IPS-NIHi11 (cell line): ENCODE measurements around the gene PTPRF.
A peak's percentile ranks its signal among the peaks of the same experiment; 100 is the strongest.

ENCODE experiments used
- DNase-seq: peaks from one replicate; pipeline ENCODE4 v3.0.0; 2012; ENCODE audit warnings: mixed read lengths, low spot score

PTPRF gene

DNA sequence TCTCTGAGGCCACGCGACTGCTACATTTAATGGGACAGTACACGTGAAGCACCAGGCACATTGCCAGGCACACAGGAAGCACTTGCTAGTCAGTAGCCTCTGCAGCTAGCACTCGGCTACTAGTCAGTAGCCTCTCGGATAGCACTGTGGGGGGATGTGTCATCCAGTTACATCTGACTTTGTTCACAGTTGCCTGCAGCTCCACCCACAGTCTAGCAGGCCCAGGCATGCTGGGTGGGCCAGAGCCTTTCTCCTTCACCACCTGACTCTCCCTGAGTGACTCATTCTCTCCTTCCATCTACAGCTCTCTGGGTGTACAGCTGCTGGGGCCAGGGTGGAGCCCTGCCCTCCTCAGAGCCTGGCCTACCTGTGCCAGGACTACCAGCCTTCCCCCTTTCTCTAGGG is 51.5 kb downstream of the PTPRF start:
- DNase-seq, result peak; percentile 80

DNA sequence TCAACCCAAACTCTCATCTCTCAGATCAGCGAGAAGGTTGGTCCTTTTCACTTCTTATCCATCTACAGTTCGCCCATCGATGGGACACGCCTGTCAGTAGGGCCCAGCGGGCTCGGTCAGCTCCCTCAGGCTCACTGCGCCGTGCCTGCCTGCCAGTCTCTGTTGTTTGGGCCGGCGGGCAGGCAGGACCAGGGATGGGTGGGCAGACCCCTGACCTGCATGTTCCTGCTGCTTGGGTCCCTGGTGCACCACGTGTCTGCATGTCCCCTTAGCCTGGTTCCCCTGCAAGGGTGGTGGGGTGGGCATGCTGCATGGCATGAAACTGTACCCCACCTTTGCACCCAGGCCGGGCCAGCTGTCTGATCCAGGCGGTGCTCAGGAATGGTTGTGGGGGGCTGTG is 52.4 kb downstream of the PTPRF start:
- no peak for DNase-seq

DNA sequence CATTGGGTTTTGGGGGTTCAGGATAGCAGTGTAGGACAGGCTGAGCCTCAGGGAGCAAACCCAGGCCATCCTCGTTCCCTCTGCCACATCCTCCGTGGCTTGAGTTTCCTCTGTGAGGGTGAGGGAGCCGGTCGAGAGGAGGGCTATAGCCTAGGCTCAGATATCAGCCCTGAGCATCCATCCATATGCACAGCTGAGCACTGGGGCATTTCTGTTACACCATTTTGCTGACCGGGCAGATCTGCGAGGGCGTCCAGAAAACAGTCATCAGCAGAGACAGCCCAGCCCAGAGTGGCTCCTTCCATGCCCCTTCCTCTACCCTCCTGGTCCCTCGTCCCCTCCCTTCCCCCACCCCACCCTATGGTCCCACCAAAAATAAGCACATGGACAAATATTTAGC is 53.5 kb downstream of the PTPRF start:
- DNase-seq, result no peak

DNA sequence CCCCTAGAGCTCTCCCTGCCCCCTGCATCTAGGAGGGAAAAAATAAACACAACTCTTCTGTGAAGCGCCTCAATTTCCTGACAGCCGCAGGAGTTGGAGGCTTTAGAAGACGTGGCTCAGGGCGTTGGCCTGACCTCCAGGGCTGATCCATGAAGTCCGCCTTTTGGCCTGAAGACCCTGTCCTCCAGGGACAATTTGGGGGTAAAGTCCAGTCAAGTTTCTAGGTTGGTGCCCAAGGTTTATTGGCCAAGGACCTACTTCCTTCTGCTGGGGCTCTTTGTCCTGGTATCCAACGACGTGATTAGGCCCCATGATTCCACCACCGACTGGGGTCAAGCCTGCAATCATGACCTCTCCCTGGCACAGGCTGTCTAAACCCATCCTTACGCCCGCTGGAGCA is 54.9 kb downstream of the PTPRF start:
- DNase-seq, result no peak

DNA sequence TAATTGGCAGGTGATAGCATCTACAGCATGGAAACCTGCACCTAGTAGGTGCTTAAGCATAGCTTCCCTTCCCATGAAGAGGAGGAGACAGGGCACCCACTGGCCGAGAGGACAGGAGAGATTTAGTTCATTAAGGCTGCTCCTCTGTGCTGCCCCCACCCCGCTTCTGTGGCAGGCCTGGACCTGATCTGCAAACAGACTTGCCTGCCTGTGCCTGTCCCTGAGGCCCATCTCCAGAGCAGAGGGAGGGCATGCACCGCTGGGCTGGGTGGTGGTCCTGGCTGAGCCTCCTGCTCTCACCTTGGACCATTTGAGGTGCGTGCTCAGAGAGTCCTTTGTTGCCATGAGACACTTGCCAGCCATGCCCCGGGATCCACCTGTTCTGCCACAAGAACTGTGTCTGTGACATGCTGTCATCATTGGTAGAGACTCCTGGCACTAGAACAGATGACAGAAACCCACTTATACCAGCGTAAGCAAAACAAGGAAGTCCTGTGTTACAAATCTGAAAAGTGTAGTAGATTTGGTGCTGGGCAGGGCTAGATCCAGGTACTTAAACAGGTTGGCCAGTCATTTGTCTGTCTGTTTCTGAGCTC is 55.6 kb downstream of the PTPRF start:
- no peak for DNase-seq

DNA sequence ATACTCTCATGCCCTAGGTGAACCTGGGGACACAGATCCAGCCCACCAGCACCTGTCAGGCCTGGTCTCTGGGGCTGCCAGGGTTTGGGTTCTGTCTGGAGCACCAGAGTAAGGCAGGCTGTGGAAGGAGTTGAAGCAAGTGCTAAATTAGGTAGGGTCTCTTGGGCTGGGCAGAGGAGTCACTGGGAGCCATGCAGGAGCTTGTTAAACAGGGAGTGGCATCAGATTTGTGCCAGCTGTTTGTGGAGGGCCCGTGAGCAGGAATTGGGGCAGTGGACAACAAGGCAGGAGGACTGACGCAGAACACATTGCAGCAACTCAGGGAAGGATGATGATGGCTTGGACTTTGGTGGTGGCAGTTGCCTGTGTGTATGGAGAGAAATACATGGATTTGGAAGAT is 56.3 kb downstream of the PTPRF start:
- no peak for DNase-seq

DNA sequence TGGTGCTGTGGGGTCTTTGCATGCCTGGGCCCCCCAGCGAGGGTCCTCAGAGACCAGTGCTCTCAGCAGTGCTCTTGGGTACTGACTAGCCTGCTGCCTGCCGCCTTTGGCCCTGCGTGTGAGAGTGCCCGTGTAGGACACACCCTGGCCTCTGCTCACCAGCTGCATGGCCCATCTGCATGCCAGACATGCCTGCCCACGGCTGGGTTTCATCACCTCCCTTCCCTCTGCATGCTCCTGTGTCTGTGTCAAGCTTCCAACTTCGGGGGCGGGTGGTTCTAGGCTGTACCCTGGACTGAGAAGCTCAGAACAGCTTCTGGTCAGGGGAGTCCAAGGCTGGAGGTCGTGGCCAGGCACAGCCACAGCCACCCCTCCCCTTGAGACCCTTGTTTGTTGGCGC is 56.9 kb downstream of the PTPRF start:
- no peak for DNase-seq

DNA sequence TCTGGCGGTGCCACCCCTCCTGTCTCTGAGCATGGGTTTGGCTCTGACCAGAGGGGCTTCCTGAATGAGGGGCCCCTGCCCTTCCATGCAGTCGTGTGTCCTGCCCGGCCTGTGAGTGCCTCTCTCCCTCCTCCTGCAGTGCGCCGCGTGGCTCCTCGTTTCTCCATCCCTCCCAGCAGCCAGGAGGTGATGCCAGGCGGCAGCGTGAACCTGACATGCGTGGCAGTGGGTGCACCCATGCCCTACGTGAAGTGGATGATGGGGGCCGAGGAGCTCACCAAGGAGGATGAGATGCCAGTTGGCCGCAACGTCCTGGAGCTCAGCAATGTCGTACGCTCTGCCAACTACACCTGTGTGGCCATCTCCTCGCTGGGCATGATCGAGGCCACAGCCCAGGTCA is 57.9 kb downstream of the PTPRF start:
- no peak for DNase-seq

DNA sequence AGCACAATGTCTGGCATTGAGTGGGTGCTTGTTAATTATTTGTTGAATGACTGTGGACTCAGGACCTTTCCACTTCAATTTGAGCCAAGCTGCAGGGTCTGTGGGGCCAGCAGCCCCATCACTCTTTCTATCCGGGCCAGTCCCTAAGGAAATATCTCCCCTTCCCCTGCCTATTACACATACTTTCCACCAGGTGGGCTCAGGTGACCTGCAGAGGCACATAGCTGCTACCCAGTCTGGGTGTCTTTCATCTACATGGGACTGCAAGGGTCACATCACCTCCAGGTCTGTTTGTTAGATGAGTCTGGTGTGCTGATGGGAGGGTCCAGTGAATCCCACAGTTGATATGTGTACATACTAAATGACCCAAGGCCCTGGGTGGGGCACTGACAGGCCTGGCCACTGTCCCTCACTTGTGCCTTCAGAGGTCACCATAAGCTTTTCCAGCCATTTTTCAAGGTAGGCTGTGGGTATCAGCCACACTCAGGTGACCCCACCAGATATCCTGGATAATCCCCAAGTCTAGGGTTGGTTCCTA is 59.8 kb downstream of the PTPRF start:
- peak; percentile 80 for DNase-seq

DNA sequence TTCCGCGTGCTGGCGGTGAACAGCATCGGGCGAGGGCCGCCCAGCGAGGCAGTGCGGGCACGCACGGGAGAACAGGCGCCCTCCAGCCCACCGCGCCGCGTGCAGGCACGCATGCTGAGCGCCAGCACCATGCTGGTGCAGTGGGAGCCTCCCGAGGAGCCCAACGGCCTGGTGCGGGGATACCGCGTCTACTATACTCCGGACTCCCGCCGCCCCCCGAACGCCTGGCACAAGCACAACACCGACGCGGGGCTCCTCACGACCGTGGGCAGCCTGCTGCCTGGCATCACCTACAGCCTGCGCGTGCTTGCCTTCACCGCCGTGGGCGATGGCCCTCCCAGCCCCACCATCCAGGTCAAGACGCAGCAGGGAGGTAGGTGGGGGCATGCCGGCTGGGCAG is 60.5 kb downstream of the PTPRF start:
- DNase-seq, result no peak

DNA sequence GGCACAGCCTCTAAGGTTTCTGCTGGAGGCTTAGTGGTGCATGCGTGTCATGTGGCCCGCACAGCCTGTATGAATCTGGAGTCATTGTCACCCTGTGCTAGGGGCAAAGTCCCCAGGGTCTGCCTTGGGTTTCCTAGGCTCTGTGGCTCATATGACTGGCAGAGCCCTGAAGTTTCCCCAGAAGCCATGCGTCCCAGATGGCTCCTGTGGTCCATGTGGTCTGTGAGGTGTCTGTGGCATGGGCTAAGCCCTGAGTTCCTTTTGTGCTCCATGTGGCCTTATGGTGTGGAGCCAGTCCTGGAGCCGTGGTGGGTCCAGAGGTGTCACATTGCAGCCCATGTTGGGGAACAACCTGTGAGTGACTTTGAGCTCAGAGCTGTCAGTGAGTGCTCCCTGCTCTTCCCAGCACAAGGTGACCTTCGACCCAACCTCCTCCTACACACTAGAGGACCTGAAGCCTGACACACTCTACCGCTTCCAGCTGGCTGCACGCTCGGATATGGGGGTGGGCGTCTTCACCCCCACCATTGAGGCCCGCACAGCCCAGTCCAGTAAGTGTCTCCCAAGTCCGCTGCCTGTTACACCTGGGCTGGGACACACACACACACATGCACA is 61.5 kb downstream of the PTPRF start:
- DNase-seq, result no peak

DNA sequence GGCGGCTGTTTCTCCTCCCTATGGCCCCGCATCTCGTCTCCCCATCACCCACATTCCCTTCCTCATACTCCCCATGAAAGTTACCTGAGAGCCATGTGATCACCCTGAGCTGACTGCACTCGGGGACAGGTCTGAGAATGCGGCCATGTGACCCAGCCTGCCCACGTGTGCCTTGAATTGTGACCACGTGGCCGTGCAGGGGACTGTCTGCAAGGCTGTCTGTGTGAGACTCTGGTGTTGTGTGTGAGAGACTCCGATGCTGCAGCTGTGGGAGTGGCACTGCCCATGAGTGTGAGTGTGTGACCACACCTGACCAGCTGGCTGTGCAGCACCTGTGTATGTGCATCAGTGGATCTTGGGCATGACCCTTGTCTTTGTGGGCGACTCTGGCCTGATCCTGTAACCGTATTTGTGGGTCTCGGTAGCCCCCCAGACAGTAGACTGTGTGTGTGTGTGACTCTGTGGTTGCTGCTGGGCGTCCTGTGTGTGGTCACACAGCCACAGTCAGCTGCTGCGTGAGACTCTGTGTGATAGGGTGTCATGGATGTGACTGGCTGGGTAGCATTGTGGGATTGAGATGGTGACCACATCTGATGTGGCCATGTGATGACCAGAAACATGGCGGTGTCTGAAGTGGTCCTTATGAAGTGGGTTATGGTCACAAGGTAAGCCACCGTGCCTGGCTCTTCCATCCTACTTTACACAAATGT is 62.4 kb downstream of the PTPRF start:
- no peak for DNase-seq

DNA sequence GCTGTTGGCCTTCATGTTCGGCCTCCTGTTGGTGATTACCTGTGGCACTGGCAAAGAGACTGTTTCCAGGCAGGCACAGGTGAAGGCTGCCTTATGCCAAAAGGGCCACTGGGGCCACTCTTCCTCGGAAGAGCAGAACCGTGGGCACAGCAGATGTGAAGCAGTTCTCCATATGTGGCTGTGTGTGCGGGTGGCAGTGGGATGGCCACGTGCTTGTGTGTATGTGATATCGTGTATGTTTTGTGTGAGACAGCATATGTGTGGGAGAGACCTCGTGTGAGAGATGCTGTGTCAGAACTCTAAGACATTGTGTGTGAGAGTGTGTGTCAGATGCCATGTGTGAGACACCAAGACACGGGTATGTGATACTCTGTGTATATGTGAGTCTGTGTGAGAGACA is 65.9 kb downstream of the PTPRF start:
- DNase-seq, result no peak

DNA sequence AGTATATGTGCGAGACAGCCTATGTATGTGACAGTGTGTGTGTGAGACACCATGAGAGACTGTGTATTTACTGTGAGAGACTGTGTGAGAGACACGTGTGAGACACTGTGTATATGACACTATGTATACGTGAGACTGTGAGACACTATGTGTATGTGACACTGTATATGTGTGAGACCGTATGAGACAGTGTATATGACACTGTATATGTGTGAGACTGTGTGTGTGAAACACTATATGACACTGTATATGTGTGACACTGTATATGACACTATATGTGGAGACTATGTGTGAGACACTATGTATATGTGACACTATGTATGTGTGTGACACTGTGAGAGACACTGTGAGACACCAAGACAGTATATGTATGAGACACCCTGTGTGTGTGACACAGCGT is 66.3 kb downstream of the PTPRF start:
- DNase-seq, result no peak

DNA sequence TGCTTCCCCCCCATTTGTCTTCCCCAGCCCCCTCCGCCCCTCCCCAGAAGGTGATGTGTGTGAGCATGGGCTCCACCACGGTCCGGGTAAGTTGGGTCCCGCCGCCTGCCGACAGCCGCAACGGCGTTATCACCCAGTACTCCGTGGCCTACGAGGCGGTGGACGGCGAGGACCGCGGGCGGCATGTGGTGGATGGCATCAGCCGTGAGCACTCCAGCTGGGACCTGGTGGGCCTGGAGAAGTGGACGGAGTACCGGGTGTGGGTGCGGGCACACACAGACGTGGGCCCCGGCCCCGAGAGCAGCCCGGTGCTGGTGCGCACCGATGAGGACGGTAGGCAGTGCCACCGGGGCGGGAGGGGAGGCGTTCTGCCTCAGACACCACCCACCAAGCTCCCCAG is 67.0 kb downstream of the PTPRF start:
- DNase-seq, result no peak

DNA sequence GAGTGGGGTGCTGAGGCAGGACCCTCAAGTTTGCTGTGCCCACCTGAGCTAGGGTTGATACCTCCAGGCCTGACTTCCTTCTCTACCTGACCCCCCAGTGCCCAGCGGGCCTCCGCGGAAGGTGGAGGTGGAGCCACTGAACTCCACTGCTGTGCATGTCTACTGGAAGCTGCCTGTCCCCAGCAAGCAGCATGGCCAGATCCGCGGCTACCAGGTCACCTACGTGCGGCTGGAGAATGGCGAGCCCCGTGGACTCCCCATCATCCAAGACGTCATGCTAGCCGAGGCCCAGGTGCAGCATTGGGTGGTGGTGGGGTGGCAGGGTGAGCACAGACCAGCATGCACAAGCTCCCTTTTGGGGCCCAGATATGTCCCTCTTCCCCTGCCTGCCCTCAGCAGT is 67.9 kb downstream of the PTPRF start:
- no peak for DNase-seq

DNA sequence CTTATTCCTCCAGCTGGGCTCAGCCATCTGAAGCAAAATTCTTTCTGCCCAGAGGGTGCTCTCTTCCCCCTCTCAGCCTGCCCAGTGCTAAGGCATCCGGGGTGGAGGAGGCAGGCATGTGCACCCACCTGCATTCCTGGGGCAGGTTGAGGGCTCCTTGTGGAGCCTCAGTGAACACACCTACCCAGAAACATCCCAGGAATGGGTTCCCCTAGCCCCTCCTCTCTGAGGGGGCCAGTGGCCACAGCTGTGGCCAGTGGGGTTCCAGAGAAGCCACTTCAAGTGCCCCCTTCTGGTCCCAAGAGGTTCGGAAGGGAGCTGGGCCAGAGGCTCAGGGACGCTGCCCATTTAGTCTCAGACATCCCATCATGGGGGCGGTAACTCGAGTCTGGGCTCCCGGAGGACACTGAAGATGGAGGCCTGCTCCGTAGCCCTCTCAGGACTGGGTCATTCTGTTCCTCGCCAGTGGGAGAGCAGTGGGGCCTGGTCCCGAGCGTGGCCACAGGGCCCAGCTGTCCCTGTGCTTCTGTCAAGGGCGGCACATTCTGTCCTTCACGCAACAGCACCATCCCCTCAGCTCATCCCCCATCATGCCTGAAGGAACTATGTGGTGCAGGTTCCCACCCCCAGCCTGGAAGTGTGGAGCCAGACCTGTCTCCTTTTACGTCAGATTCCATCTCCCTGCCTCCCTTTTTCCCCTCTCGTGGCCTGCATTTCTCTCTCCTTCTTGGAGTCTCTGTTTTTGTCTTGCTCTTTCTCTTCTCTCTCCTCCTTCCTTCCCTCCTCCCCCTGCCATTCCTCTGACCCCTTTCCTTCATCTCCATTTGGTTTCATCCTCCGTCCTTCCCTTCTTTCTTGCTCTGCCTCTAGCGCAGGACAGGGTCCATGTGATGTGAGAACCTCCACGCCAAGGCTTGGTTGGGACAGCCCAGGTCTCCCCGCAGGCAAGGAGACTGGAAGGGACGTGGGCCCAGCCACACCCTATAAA is 69.6 kb downstream of the PTPRF start:
- peak; percentile 53 for DNase-seq

DNA sequence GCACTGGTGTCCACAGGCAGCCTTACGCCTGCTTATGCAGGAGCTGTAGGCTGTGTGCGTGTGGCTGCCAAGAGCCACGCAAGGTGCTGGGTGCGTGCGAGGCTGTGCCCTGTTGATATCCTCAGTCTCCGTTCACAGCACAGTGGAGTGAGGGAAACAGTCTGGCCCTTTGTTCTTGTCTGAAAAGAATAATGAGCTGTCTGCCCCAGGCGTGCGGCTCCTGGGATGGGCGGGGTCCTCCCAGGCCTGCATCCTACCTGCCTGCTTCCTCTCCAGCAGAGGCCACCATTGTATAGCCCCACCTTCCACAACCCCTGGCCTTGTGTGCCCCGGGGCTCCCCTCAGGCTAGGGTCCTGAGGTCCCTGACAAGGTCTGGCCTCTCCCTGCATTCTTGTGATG is 72.3 kb downstream of the PTPRF start:
- no peak for DNase-seq

DNA sequence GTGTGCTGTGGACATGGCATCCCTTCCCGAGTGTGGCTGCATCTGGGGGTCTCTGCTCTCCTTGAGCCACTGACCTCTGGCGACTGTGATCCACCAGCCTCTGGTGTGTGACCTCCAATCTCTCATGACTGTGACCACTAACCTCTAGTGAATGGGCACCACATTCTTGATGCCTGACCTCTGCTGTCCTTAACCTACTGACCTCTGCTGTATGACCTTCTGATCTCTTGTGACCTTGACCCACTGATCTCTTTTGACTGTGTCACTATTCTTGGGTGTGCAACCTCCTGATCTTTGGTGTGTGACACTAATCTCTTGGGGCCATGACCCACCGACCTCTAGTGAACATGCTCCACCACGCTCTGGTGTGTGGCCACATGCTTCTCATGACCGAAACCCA is 73.5 kb downstream of the PTPRF start:
- DNase-seq, result no peak

DNA sequence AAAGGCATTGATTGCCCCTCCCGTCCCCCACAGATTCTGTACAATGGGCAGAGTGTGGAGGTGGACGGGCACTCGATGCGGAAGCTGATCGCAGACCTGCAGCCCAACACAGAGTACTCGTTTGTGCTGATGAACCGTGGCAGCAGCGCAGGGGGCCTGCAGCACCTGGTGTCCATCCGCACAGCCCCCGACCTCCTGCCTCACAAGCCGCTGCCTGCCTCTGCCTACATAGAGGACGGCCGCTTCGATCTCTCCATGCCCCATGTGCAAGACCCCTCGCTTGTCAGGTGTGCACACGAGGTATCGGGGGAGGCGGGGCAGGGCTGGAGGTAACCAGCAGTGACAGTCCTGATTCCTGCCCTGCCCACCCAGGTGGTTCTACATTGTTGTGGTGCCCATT is 74.5 kb downstream of the PTPRF start:
- DNase-seq, result no peak

DNA sequence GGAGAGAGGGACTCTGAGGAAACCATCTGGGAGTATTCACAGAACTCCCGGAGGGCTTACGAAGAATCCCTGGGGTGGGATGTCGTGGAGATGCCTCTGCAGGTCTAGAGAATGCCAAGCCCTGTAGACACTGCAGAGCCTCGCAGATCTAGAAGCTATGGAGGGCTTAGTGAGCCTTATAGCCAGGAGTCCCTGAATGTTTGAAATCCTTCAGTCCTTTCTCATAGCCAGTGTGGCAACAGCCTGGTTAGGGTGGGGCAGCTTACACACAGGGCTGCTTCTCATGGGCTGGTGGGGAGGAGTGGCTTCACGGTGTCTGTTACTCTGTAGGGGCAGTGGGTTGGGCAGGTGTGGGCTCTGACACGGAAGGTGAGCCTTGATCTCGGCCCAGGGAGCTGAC is 75.1 kb downstream of the PTPRF start:
- DNase-seq, result no peak

DNA sequence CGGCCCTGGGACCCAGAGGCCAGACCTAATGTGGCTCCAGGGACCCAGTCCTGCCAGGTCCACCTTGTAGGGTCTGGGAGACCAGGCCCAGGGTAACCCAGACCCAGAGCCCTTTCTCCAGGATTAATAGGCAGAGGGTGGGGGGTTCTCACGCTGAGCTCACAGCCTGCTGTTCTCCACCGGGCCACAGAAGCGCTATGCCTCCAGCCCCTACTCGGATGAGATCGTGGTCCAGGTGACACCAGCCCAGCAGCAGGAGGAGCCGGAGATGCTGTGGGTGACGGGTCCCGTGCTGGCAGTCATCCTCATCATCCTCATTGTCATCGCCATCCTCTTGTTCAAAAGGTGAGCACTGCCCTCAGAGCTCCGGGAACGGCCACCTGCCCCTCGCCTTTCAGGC is 75.9 kb downstream of the PTPRF start:
- DNase-seq, result no peak
